DMS153 (cell line): ENCODE results near the gene PDGFB.

Source experiments
- DNase-seq: peaks from one replicate; lab custom pipeline; 2025; lab: John Stamatoyannopoulos, UW

Gene PDGFB

GRCh38 chr22:39174498-39175352, 70.1 kb downstream of the PDGFB start:
- peak; percentile 24 for DNase-seq

- no peak for DNase-seq
Measured at GRCh38 chr22:39173787-39174497, 70.8 kb downstream of the PDGFB start.
